K562 (cell line): ENCODE results near the gene CISTR. TPM values are rescaled to one million over a fixed set of nuclear protein-coding genes. Genes with fewer than 3 reads are reported as not detected.

Source experiments
- ATAC-seq: fragments of 200-7000 bp; cut with Tn5 transposase; 3 replicates; pipeline ENCODE4 v1.9.1; 2020; ENCODE audit warnings: moderate library complexity
- BruUV-seq: library from RNA; stranded (reverse); fragments of 400-500 nt; replicated peaks from 2 replicates; lab custom pipeline; 2021; lab: Mats Ljungman, UMichigan
- CTCF ChIA-PET: fragments of 300-600 bp; formaldehyde crosslinking; extraction: SDS; loops from one replicate; lab custom pipeline; 2021; ENCODE audit warnings: low intra/inter-chr PET ratio; lab: Yijun Ruan, JAX
- POLR2A ChIA-PET: fragments of 300-600, 350-650 bp; sonication (Branson Sonifier 250); formaldehyde crosslinking; extraction: SDS; loops from one replicate; lab custom pipeline; 2021; ENCODE audit warnings: antibody characterized with exemption, inconsistent platforms; lab: Yijun Ruan, JAX
- DNase-seq, 4 experiments: peaks; one replicate each; pipeline versions ENCODE4 v3.0.0 to v3.0.0-alpha.2; 2011 to 2018; ENCODE audit warnings: low spot score in 3 of 4, mixed read lengths in 3 of 4; ENCODE audit errors: extremely low read depth in 1 of 4
- FAIRE-seq: peaks from 2 replicates; lab custom pipeline; 2011; peaks lifted over from hg19 to GRCh38; lab: Jason Lieb, UNC
- H2AFZ ChIP-seq: 2 replicates; pipeline ENCODE4 v1.6.0; 2011; ENCODE audit warnings: low read depth, low read length, control low read depth, inconsistent platforms
- H3K27ac ChIP-seq: fragments of 200-600 bp; 3 replicates; pipeline ENCODE4 v1.8.0; 2011; ENCODE audit warnings: low read depth, mild to moderate bottlenecking, control low read depth, inconsistent platforms, low read length, moderate library complexity, mixed read lengths; ENCODE audit errors: extremely low read depth
- H3K27me3 ChIP-seq, 2 experiments: fragments of 300-600 bp in 1 of 2; 2 replicates in 1 of 2; 3 replicates in 1 of 2; pipeline versions ENCODE4 v1.6.0 to v1.8.0; 2011; ENCODE audit warnings: inconsistent platforms in 2 of 2, low read length in 2 of 2, mild to moderate bottlenecking in 1 of 2, mixed read lengths in 1 of 2, moderate library complexity in 1 of 2; ENCODE audit not compliant: control insufficient read depth in 2 of 2, insufficient read depth in 2 of 2
- H3K36me3 ChIP-seq: fragments of 300-600 bp; 3 replicates; pipeline ENCODE4 v1.8.0; 2011; ENCODE audit warnings: mild to moderate bottlenecking, low read length, inconsistent platforms; ENCODE audit not compliant: control insufficient read depth, insufficient read depth
- H3K4me1 ChIP-seq, 2 experiments: fragments of 200-600 bp in 1 of 2; replicated peaks in 1 of 2; 2 replicates in 1 of 2; 3 replicates in 1 of 2; pipeline versions ENCODE4 v1.5.1 to v1.8.0; 2011; ENCODE audit warnings: inconsistent platforms in 2 of 2, low read length in 2 of 2, mild to moderate bottlenecking in 1 of 2, mixed read lengths in 1 of 2, moderate library complexity in 1 of 2; ENCODE audit not compliant: control insufficient read depth in 2 of 2, insufficient read depth in 2 of 2
- H3K4me2 ChIP-seq: 2 replicates; pipeline ENCODE4 v1.6.1; 2011; ENCODE audit warnings: low read length, control low read depth, inconsistent platforms, mixed read lengths; ENCODE audit not compliant: insufficient read depth
- H3K4me3 ChIP-seq: fragments of 200-600 bp; sonication (generic), shearing (Covaris generic); 2 replicates; pipeline ENCODE4 v1.5.1; 2016; ENCODE audit warnings: control low read depth, inconsistent platforms
- H3K79me2 ChIP-seq: fragments of 200-600 bp; 3 replicates; pipeline ENCODE4 v1.8.0; 2011; ENCODE audit warnings: low read length, inconsistent platforms; ENCODE audit not compliant: control insufficient read depth, insufficient read depth
- H3K9ac ChIP-seq, 2 experiments: 2 replicates each; pipeline versions ENCODE4 v1.6.0 to v1.6.1; 2011; ENCODE audit warnings: low read depth in 2 of 2, low read length in 2 of 2, control low read depth in 1 of 2, inconsistent platforms in 1 of 2, mild to moderate bottlenecking in 1 of 2, mixed read lengths in 1 of 2; ENCODE audit not compliant: insufficient read depth in 1 of 2
- H3K9me1 ChIP-seq: one replicate; pipeline ENCODE4 v1.6.0; 2011; ENCODE audit warnings: inconsistent platforms, mild to moderate bottlenecking, low read length, moderate library complexity; ENCODE audit not compliant: control insufficient read depth, insufficient read depth
- H3K9me3 ChIP-seq: replicated peaks from 2 replicates; pipeline ENCODE4 v1.5.1; 2011; ENCODE audit warnings: low read depth, low read length, inconsistent platforms; ENCODE audit not compliant: control insufficient read depth, insufficient read depth
- H4K20me1 ChIP-seq: replicated peaks from 2 replicates; pipeline ENCODE4 v1.6.1; 2011; ENCODE audit warnings: low read length, inconsistent platforms, mixed read lengths; ENCODE audit not compliant: control insufficient read depth, insufficient read depth
- ETV1 ChIP-seq: fragments of 450-650 bp; conservative IDR thresholded peaks from 2 replicates; pipeline ENCODE4 v1.6.1; 2016; ENCODE audit warnings: missing genetic modification characterization, control low read depth, low read depth, missing compliant biosample characterization
- HDAC1 ChIP-seq, 2 experiments: fragments of 450-650 bp; IDR thresholded peaks; 2 replicates each; pipeline ENCODE4 v1.6.1; 2016 to 2017; ENCODE audit warnings: inconsistent platforms in 1 of 2, mild to moderate bottlenecking in 1 of 2, moderate library complexity in 1 of 2
- ZNF586 ChIP-seq: fragments of 450-650 bp; formaldehyde crosslinking; conservative IDR thresholded peaks from 2 replicates; pipeline ENCODE4 v1.4.0; 2020; ENCODE audit warnings: mild to moderate bottlenecking, moderate library complexity
- WGBS: fragments of 100-300 bp; shearing (Covaris generic); methylation state at CpG from one replicate; pipeline ENCODE4 v1.1.6; 2016; ENCODE audit warnings: low coverage, mixed read lengths; ENCODE audit not compliant: insufficient coverage; ENCODE audit errors: missing lambda C conversion rate; 5-methylcytosine and 5-hydroxymethylcytosine counted together
- in situ Hi-C: fragments of 300-500 bp; cut with MboI; formaldehyde crosslinking; loops from 4 replicates; pipeline ENCODE4 v1.15.0; 2018; ENCODE audit warnings: inconsistent platforms, mixed read lengths
- intact Hi-C: fragments of 100-400 bp; cut with micrococcal nuclease; formaldehyde crosslinking; loops from 2 replicates; pipeline ENCODE4 v1.14.2; 2022
- polyA plus RNA-seq, 8 experiments: library from polyadenylated mRNA; depleted of rRNA in 4 of 8; stranded (reverse) in 5 of 8; unstranded in 3 of 8; fragments of >200 nt; fragmentation: Nextera tagmentation in 2 of 8; fragmentation: Illumina TruSeq in 1 of 8; extraction: Ambion mirVana in 2 of 8; extraction: Trizol in 1 of 8; gene quantifications; 2 replicates each; pipeline versions ENCODE4 v1.2.1 to v1.2.3, GENCODE V29; 2011 to 2014; ENCODE audit warnings: inconsistent platforms in 1 of 8, missing spikeins in 1 of 8
- total RNA-seq, 7 experiments: library from RNA; depleted of rRNA in 6 of 7; stranded (reverse); fragments of >200 nt in 6 of 7; fragmentation: Illumina TruSeq in 2 of 7; extraction: Trizol in 2 of 7; gene quantifications; 2 replicates each; pipeline versions ENCODE4 v1.2.1 to v1.2.3, GENCODE V29; 2011 to 2021; ENCODE audit warnings: low replicate concordance in 1 of 7

Gene CISTR
- total and polyA plus RNA-seq, 9 of the 15 experiments (the other 6 are each of a cell fraction or from before 2014, with no cell fraction given) = not detected

GRCh38 chr12:53703756-53704155 is 48.0 kb downstream of the CISTR start:
- Histone ChIP-seq H3K27ac (no peak overlapping the region), H3K36me3 (no peaks in the 10 kb centered on the region), H3K9me1 (no peaks in the 10 kb centered on the region), H3K79me2 (no peaks in the 10 kb centered on the region), H3K9me3 (no peaks in the 10 kb centered on the region), H4K20me1 (no peaks in the 10 kb centered on the region; the same call in 1 of the 2 replicates), H3K4me3 (no peak overlapping the region), H2AFZ (no peak overlapping the region)
- WGBS = 5% methylated on average over 4 of the region's 4 CpGs
- no peak for ATAC-seq
- TF ChIP-seq ETV1 (tag) (no peak), ZNF586 (CRISPR knock-in tag) (no peak), HDAC1 (IDR thresholded peaks at IDR 0.05) (no peak)
- TF ChIP-seq, all 486 proteins: peak for 0
- DNase-seq (no peak), FAIRE-seq (no peak)
- no peak overlapping the region for H3K9ac ChIP-seq
- ChIA-PET POLR2A (interaction anchor here (0.5 to 1.4 kb wide), 2 partner anchors 10 to 268 kb away, joined by 3 to 4 read pairs; no protein-coding TSS in a partner anchor), CTCF (interaction anchor here (9.5 kb wide), 1 partner anchor 41 kb away, joined by 252 read pairs; no protein-coding TSS in a partner anchor)
- H3K27me3 ChIP-seq = peaks cover 43 to 55% of the 10 kb centered on the region in 2 experiments
- no TSS peak for BruUV-seq
- H3K4me2 ChIP-seq = no peak overlapping the region
- intact Hi-C loops = no loop called here
- no peaks in the 10 kb centered on the region for H3K4me1 ChIP-seq
- in situ Hi-C loops = loop anchor here (5.0 kb wide), 1 partner anchor 39 kb away; no protein-coding TSS in a partner anchor
